Stimulated activated CD4-positive, alpha-beta T cell treated with anti-CD3 and anti-CD28 coated beads, Interleukin-4, amount 100 ng/mL, for 4 hours (primary cell): ENCODE results near the gene GRK7.
"Not testable (repeated sequence)": the region's sequence is repeated elsewhere in the genome, so short reads cannot be mapped to it uniquely, and the experiment has no call there.

ENCODE experiments used
- DNase-seq, 2 experiments: peaks; one replicate each; pipeline ENCODE4 v3.0.0-alpha.2; 2020

Gene GRK7

DNA sequence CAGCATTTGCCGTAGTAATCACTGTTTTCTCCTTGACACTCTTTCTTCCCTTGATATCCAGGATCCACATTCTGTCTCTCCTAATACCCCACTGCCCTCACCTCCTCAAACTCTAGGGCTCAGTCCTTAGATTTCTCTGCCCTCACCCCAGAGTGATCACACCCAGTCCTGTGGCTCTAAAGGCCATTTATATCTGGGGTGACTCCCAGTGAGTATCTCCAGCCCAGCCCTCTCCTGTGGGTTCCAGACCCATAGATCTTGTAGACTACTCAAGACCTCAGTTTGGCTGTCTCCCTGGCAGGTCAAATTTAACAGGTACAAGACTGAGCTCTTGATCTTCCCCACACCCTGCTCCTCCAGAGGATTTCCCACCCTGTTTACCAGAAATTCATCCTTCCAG is 1.3 kb downstream of the GRK7 start:
- DNase-seq: no peak

DNA sequence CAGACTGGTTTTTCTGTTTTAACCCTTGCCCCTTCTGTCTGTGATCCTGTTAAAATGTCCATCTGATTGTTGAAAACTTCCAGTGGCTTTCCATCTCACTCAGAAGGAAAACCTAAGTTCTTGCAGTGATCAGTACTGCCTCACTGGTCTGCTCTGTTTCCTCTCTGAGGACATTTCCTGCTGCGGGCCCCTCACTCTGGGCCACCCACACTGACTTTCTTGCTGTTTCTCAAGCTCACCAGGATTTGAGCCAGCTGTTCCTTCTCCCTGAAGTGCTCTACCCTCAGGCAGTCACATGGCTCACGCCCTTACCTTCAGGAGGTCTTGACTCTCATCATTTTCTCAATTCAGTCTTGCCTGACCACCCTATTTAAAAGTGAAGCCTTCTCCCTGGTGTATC is 1.8 kb downstream of the GRK7 start:
- no peak for DNase-seq

DNA sequence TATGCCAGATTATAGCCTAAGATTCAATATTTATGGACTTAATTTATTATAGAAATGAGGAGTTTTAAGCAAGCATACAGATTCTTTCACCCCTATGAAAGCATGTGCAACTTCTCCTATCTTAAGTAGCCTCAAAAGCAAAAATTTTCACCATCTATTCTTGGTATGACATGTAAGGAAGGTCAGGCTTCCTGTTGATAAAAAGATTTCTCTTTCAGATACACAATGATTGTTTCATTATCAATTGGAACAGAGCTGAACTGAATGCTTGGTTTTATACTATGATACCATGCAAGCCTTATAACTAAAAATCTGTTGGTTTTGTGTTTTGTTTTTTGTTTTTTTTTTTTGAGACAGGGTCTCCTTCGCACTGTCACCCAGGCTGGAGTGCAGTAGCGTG is 3.9 kb downstream of the GRK7 start:
- DNase-seq: no peak

DNA sequence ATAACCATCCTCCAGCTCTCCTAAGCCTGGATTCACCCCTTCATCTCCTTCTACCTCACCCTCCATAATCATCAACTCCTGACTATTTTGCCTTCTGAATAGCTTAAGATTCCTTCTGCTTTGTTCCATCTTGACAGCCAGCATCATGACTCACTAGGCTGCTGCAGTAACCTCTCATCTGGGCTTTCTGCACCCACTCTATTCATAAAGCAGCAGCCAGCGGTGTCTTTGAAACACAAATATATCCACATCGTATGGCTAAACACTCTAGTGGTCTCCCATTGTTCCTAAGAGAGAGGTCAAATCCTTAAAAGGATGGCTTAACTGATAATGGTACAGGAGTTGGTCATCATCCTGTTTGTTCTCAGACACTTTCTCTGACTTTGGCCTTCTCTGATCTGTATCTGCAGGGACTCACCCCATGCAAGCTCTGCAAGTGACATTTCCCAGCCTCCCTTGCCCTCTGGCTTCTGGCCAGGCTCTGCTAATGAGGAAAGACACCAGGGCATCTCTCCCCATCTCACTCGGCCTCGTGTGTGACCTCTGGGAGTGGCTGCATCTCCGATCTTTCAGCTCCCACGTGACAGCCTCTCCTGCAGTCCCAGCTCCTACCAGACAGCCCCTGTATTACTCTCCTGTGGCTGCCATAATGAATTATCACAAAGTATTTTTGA is 6.2 kb downstream of the GRK7 start:
- DNase-seq: no peak

DNA sequence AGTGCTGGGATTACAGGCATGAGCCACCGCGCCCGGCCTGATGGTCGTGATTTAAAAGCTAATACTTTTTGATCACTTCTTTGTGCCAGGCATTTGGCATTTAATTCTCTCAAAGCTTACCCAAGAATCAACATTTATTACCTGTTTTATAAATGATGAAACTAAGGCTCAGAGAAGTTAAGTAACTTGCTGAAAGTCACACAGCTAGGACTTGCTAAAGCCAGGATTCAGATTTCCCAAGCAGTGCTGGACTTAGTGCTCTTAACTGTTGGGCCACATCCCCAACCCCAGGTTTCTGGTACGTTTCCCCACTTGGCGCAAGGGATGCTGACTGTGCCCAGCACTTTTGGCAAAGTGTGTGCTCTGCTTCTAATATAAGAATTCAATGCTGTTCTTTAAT is 10.5 kb downstream of the GRK7 start:
- no peak for DNase-seq

DNA sequence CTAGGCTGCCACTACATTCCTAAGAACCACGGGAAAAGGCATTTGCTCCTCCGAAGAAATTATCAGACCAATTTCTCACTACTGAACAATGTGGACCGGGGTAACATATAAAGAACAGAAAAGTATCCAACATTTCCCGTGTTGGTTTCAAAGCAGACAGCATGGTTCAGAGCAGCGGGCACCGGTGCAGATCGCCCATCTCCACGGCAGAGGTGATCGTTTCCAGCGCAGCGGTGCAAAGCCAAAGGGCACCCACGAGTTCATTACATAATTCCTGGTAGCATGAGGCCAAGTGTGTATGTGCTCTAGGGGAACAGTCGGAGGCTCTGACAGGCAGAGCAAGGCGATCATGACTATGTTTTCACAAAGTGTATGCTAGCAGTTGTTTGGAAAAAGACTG is 13.2 kb downstream of the GRK7 start:
- DNase-seq: no peak

DNA sequence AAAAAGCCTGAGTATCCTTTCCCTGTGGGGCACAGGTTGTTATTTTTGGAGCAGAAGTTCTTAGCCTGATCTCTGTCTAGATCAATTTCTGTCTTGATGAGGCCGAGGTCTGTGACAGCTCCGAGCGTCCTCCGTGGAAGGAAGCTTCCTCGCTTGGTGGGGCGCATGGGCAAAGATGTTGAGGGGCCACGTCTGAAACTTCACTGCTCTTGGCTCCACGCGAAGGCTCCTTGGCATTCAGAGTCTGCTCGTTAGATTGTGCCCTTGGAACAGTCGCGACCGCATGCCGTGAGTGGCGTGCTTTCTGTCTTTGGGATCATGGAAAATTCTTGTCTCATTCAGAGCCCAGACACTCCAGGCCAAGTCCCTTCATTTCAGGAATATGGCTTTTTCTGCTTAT is 13.7 kb downstream of the GRK7 start:
- DNase-seq: no peak

DNA sequence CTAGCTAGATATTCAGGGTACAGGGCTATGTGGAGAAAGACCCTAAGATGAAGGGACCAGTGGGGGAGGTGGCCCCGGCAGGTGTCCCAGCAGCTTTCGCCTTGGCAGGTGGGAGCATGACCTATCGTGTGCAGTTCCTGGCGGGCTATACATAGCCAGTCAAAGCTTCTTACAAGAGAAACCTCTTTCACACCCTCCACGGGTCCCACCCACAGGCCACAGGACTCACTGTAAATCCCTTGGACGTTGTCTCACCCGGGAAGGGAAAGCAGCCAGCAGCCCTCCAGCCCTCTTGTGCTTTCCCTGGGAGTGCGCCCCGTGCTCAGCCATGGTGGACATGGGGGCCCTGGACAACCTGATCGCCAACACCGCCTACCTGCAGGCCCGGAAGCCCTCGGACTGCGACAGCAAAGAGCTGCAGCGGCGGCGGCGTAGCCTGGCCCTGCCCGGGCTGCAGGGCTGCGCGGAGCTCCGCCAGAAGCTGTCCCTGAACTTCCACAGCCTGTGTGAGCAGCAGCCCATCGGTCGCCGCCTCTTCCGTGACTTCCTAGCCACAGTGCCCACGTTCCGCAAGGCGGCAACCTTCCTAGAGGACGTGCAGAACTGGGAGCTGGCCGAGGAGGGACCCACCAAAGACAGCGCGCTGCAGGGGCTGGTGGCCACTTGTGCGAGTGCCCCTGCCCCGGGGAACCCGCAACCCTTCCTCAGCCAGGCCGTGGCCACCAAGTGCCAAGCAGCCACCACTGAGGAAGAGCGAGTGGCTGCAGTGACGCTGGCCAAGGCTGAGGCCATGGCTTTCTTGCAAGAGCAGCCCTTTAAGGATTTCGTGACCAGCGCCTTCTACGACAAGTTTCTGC is 15.0 kb downstream of the GRK7 start:
- no peak for DNase-seq

DNA sequence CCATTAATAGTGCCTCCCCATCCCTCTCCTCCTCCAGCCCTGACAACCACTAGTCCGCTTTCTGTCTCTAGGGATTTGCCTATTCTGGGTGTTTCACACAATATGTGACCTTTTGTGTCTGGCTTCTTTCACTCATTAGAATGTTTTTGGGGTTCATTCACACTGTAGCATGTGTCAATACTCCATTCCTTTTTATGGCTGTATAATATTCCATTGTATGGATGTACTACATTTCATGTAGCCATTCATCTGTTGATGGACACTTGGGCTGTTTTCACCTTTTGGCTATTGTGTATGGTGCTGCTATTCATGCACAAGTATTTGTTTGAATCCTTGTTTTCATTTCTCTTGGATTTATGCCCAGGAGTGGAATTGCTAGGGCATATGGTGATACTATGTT is 16.5 kb downstream of the GRK7 start:
- DNase-seq: no peak

DNA sequence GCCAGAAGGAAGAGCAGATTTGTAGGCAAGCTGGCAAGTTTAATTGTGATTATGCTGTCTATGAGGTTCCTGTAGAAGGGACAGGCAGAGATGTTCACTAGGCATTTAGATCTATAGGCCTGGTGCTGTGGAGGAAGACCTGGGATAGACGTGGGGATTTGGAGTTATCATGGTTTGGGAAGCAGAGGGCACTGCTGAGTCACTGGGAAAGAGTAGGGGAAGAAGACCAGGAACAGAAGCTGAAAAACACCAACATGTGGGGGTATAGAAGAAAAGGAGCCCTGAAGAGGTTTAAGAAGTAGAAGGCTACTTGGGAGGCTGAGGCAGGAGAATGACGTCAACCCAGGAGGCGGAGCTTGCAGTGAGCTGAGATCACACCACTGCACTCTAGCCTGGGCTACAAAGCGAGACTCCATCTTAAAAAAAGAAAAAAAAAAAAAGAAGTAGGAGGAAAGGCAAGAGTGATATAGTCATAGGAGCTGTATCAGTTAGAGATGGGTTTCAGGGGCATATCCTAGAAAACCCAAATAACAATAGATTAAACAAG is 19.3 kb downstream of the GRK7 start:
- no peak for DNase-seq

DNA sequence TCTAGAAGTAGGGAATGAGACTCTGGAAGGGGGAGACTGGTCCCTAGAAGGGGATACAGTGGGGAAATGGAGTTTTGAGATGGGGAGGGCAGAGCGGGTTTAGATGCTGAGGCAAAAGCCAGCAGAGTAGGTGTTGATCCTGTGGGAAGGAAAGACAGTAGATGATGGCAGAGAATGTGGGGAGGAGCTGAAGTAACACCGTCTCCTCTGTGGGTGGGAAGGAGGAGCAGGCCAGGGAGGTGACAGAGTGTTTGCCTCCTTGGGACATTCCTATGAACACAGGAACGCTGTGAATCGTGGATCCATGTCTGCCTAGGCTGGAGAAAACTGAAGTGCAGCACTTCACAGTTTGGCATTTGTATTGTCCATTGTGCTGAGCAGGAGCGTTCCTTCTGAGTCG is 20.4 kb downstream of the GRK7 start:
- DNase-seq: no peak

DNA sequence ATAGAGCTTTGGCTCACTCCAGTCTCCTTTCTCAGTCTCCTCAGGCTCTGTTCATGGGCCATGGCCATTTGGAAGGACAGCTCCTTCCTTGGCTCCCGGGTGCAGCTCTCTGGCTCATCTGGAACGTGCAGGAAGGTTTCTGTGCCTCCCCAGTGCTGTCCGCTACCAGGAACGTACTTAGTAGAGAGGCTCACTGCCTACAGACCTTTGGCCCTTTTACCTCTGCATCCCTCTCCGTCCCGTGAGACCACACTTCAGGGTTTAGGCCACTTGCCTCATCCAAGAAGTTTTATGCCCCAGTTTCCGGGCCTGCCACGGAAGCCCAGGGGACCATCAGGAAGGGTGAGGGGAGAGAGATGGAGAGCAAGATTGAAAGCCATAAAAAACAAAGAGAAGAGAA is 20.9 kb downstream of the GRK7 start:
- no peak for DNase-seq

DNA sequence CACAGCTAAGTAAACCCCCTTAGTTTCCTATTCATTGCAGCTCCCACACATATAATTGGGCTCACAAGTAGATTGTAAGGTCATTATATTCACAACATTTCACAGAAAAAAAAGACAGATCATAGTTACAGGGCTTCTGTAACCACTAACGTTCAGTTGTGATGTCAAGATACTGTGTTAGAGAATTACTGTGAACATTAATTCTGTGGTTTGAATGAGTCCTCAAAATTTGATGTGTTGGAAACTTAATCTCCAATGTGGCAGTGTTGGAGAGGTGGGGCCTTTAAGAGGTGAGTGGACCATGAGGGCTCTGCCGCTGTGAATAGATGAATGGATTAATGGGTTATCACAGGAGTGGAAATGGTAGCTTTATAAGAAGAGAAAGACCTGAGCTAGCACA is 21.3 kb downstream of the GRK7 start:
- no peak for DNase-seq

DNA sequence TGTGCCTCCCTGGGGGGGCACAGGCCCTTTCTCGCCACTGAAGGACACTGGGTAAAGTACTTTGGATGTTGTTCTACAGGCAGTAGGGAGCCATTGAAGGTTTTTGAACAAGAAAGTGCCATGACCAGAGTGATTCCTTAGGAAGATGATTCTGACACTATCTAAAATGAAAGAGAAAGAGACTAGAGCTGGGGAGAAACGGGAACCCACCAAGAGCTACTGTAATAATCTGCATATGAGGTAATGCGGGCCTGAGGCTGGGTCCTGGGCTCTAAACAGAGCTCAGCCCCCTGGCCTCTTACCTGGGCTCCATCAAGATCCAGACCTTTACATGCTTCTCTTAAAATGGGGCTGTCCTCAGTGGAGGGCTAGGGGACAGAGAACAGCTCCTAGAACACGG is 24.9 kb downstream of the GRK7 start:
- DNase-seq: no peak

DNA sequence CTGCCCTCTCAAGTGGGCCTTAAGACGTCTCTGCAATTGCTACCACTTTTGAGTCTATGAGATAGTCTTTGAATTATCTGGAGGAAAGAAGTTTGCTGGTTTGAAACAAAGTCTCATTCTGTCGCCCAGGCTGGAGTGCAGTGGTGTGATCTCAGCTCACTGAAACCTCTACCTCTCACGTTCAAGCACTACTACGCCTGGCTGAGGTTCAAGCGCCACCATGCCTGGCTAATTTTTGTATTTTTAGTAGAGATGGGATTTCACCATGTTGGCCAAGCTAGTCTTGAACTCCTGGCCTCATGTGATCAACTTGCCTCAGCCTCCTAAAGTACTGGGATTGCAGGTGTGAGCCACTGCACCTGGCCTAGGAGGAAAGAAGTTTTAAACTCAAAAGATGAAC is 25.5 kb downstream of the GRK7 start:
- not testable (repeated sequence) for DNase-seq

DNA sequence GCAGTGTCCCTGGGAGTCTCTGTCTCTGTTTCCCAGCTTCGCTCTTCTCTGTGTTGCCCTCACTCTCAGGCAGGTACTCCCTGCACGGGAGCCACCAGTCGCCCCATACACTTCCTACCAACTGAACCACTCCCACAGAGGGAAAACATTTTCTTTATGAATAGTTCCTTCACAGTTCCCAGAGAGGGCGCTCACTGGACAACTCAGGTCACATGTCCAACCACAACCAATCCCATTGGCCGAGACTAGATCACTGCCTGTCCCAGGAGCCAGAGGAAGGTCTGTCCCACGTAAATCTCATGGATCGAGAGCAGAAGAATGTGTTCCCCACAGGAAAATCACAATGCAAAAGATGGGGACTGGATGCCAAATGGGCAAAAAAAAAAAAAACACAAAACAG is 26.1 kb downstream of the GRK7 start:
- no peak for DNase-seq

DNA sequence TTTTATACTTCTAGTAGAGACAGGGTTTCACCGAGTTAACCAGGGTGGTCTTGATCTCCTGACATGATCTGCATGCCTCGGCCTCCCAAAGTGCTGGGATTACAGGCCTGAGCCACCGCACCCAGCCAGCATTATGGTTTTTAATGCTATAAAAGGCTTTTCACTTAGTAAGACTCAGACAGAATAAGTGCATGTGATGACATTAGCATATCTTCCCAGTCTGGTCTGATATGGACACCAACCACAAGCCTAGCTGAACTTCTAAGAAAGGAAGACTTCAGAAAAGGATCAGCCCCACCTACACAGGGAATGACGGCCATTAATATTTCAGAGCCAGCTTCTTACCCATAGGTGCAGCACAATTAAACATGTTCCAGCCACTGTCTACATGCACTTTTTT is 27.0 kb downstream of the GRK7 start:
- DNase-seq: no peak

DNA sequence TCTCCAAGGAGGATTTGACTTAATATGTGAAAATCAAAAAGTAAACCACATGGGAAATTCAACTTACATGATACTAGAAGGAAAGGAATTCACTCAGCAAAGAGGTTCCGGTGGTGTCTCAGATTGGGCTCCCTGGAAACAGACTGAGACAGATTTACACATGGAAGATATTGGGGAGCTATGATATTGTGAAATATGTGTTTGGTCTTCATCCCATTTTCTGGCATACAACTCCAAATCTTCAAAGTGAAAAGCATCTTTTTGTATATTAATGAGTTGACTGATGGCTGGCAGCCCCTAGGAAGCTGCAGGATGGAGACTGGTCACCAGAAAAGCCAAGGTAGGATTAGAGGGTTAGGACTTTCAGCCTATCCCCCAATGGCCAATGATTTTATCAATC is 29.3 kb downstream of the GRK7 start:
- DNase-seq: no peak

DNA sequence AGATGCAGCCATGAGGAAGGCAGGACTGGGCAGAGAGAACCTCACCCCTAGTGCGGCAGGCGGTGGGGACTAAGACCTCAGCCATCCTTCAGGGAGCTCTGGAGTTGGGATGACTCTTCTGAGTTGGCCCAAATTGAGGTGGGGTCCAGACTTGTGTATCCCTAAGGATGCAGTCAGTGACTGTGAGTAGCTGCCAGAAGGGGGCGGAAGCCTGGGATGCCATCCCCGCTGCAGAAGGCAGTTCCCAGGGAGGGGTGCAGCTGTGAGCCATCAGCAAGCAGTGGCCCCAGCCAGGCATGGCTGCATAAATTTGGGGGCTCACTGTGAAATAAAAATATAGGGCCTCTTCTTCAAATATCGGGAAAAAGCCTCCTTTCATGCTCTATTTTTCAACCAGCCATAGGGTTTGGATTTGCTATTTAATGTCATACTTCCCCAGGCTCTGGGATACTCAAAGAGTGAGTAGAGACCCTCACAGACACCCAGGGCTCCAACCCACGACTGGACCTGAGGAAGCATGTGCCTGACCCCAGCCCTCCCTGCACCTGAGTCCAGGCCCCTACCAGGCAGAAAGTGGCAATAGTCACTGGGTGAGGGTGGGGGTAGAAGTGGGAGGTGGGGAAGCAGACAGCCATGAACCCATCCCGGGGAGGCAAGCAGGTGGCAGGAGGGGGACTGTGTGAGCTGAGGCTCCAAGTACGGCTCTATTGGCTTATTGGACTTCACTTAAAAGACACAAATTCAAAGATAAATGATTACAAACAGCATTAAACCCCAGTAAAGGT is 30.5 kb downstream of the GRK7 start:
- no peak for DNase-seq

DNA sequence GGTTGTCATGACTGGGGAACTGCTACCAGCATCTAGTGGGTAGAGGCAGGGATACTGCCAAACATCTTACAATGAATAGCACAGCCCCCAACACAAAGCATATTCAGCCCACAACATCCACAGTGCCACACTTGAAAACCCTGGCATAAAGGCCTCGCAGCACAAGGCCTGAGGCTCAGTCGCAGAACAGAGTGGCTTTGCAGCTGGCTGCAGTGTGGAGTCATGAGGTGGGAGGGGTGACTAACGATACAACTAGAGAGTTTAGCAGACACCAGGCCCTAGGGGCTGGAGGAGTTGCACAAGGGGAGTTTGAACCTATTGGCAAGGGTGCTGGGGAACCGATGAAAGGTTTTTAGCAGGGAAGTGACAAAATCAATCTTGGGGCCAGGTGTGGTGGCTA is 32.1 kb downstream of the GRK7 start:
- peak in 1 of 2 experiments; percentile 28 for DNase-seq

DNA sequence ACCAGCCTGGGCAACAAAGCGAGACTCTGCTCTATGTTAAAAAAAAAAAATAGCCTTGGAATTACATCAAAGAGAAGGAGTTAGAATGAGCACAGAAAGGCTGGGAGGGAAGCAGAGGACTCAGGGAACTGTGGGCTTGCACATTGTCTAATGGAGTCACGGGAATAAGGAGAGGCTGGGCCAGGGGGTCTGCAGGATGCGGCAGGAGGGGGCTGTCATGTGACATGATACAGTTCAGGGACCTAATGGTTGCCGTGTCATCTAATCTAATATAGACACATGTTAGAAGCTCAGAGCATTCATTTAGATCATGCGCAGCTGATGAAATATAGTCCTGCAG is 32.5 kb downstream of the GRK7 start:
- no peak for DNase-seq

DNA sequence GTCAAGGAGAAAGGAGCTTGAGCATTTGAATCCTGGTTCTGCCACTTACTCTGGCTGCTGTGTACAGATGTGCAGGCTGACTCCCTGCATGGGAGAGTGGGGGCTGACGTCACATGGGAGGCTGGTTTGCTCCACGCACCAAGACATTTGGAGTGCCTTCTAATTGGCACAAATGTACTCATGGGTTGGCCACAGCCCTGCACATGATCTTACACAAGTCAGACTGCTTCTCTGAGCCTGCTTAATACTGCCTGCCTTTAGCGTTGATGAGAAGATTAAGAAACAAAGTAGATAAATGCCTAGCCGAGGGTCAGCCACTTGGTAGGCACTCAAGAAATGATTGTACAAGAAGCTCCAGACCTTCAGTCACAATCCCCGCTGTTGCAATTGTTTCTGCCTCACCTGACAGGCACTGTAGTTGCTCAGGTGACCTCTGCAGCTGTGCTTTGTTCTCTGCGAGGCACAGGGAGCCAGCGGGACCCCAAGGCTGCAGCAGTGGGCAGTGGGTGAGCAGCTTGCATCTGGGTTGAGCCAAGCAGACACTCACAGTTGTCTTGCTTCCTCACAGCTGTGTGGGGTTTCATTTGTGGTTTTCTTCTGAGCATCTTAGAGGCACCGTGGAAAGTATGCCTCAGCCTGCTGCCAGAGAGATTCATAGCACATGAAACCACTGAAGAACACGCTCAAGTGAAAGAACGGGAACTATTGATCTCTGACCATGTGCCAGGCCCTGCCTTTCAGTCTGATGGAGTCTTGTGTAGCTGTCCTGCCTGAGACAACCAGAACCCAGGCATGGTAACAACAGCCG is 33.1 kb downstream of the GRK7 start:
- DNase-seq: peak; percentile 47 to 87
